CD14-positive monocyte (primary cell): ENCODE measurements around the gene WDR48. TPM values are rescaled to one million over a fixed set of nuclear protein-coding genes. Genes with fewer than 3 reads are reported as not detected.

Experiments used
- DNase-seq, 3 donors: peaks; one replicate each; pipeline ENCODE4 v3.0.0-alpha.2; 2011 to 2022
- H2AFZ ChIP-seq: 2 replicates; pipeline ENCODE4 v1.6.0; 2012; ENCODE audit warnings: mild to moderate bottlenecking, low read depth, low read length, inconsistent platforms; ENCODE audit not compliant: insufficient read depth, poor library complexity, severe bottlenecking
- H3K27ac ChIP-seq, 2 donors: 1 replicate in 1 of 2; 2 replicates in 1 of 2; pipeline ENCODE4 v1.5.1; 2012 to 2013; ENCODE audit warnings: low read length in 2 of 2, control low read depth in 1 of 2, inconsistent platforms in 1 of 2, low read depth in 1 of 2, mild to moderate bottlenecking in 1 of 2
- H3K27me3 ChIP-seq, 2 donors: one replicate each; pipeline versions ENCODE4 v1.6.0 to v1.6.1; 2011 to 2013; ENCODE audit warnings: low read length in 2 of 2; ENCODE audit not compliant: control insufficient read depth in 2 of 2, insufficient read depth in 2 of 2
- H3K36me3 ChIP-seq, 2 donors: replicated peaks in 1 of 2; 1 replicate in 1 of 2; 2 replicates in 1 of 2; pipeline versions ENCODE4 v1.5.1 to v1.6.1; 2012 to 2013; ENCODE audit warnings: low read length in 2 of 2, control low read depth in 1 of 2, inconsistent platforms in 1 of 2, mild to moderate bottlenecking in 1 of 2; ENCODE audit not compliant: insufficient read depth in 2 of 2, control insufficient read depth in 1 of 2
- H3K4me1 ChIP-seq, 2 donors: 1 replicate in 1 of 2; 2 replicates in 1 of 2; pipeline versions ENCODE4 v1.5.1 to v1.6.1; 2012 to 2013; ENCODE audit warnings: low read length in 2 of 2, control low read depth in 1 of 2, inconsistent platforms in 1 of 2, mild to moderate bottlenecking in 1 of 2, moderate library complexity in 1 of 2; ENCODE audit not compliant: insufficient read depth in 2 of 2, control insufficient read depth in 1 of 2
- H3K4me2 ChIP-seq: replicated peaks from 2 replicates; pipeline ENCODE3; 2012; ENCODE audit warnings: low read length, moderate library complexity, mild to moderate bottlenecking; ENCODE audit not compliant: poor library complexity, severe bottlenecking; ENCODE audit errors: extremely low read depth
- H3K4me3 ChIP-seq, 3 experiments: fragments of 200-600 bp in 1 of 3; sonication (generic) in 1 of 3; replicated peaks in 1 of 3; 1 replicate in 2 of 3; 2 replicates in 1 of 3; pipeline ENCODE4 v1.5.1; 2011 to 2013; ENCODE audit warnings: low read length in 3 of 3, mild to moderate bottlenecking in 3 of 3, control low read depth in 2 of 3, low read depth in 2 of 3, inconsistent platforms in 1 of 3, moderate library complexity in 1 of 3
- H3K79me2 ChIP-seq: 2 replicates; pipeline ENCODE4 v1.6.0; 2012; ENCODE audit warnings: mild to moderate bottlenecking, control low read depth, inconsistent platforms, low read length, moderate library complexity; ENCODE audit not compliant: insufficient read depth
- H3K9ac ChIP-seq: 2 replicates; pipeline ENCODE4 v1.6.0; 2017; ENCODE audit warnings: low read length, mild to moderate bottlenecking; ENCODE audit not compliant: insufficient read depth, poor library complexity, severe bottlenecking
- H3K9me3 ChIP-seq, 2 donors: replicated peaks in 1 of 2; 1 replicate in 1 of 2; 2 replicates in 1 of 2; pipeline versions ENCODE4 v1.5.1 to v1.6.1; 2012 to 2013; ENCODE audit warnings: low read length in 2 of 2, control low read depth in 1 of 2; ENCODE audit not compliant: control insufficient read depth in 1 of 2, insufficient read depth in 1 of 2
- H4K20me1 ChIP-seq: 2 replicates; pipeline ENCODE4 v1.6.0; 2012; ENCODE audit warnings: mild to moderate bottlenecking, low read length, control low read depth, moderate library complexity; ENCODE audit not compliant: insufficient read depth
- H3K27ac Mint-ChIP-seq, 7 donors: one replicate each; pipeline ENCODE4 v1.8.0; 2020; ENCODE audit warnings: mild to moderate bottlenecking in 7 of 7, mixed read lengths in 7 of 7, moderate library complexity in 6 of 7, inconsistent platforms in 2 of 7
- H3K27me3 Mint-ChIP-seq, 3 donors: one replicate each; pipeline ENCODE4 v1.8.0; 2021 to 2022; ENCODE audit warnings: low read depth in 3 of 3, mild to moderate bottlenecking in 3 of 3, mixed read lengths in 3 of 3, moderate library complexity in 3 of 3, inconsistent platforms in 1 of 3
- H3K36me3 Mint-ChIP-seq, 2 donors: one replicate each; pipeline ENCODE4 v1.8.0; 2020; ENCODE audit warnings: mixed read lengths in 2 of 2, inconsistent platforms in 1 of 2, mild to moderate bottlenecking in 1 of 2
- H3K4me1 Mint-ChIP-seq: one replicate; pipeline ENCODE4 v1.8.0; 2020; ENCODE audit warnings: mild to moderate bottlenecking, mixed read lengths
- H3K4me3 Mint-ChIP-seq, 2 donors: one replicate each; pipeline ENCODE4 v1.8.0; 2020; ENCODE audit warnings: mild to moderate bottlenecking in 2 of 2, mixed read lengths in 2 of 2, moderate library complexity in 1 of 2
- H3K9me3 Mint-ChIP-seq, 7 donors: one replicate each; pipeline ENCODE4 v1.8.0; 2020 to 2022; ENCODE audit warnings: mixed read lengths in 7 of 7, mild to moderate bottlenecking in 6 of 7, moderate library complexity in 6 of 7, inconsistent platforms in 2 of 7
- WGBS: methylation state at CpG from one replicate; pipeline ENCODE4 v1.1.5; 2013; ENCODE audit warnings: missing lambda C conversion rate; ENCODE audit not compliant: insufficient coverage; 5-methylcytosine and 5-hydroxymethylcytosine counted together
- intact Hi-C, 2 donors: fragments of 100-400 bp; cut with micrococcal nuclease; formaldehyde crosslinking; loops; one replicate each; pipeline versions ENCODE4 v1.15.0 to v1.15.1; 2023
- polyA plus RNA-seq, 3 donors: library from polyadenylated mRNA; depleted of rRNA in 1 of 3; unstranded in 2 of 3; stranded (reverse) in 1 of 3; fragments of 300-500 nt in 2 of 3; fragments of >200 nt in 1 of 3; fragmentation: Illumina TruSeq in 2 of 3; gene quantifications; 1 replicate in 2 of 3; 2 replicates in 1 of 3; pipeline ENCODE4 v1.2.3, GENCODE V29; 2012 to 2021
- TF ChIP-seq, protein P1 (sequence below): fragments of 200-600 bp; IDR thresholded peaks from one replicate; pipeline ENCODE4 v1.8.0; 2022; ENCODE audit warnings: antibody characterized with exemption, mild to moderate bottlenecking

WDR48 gene
- polyA plus RNA-seq, 3 donors: 15.0 to 22.7 (median 17.1) TPM

DNA sequence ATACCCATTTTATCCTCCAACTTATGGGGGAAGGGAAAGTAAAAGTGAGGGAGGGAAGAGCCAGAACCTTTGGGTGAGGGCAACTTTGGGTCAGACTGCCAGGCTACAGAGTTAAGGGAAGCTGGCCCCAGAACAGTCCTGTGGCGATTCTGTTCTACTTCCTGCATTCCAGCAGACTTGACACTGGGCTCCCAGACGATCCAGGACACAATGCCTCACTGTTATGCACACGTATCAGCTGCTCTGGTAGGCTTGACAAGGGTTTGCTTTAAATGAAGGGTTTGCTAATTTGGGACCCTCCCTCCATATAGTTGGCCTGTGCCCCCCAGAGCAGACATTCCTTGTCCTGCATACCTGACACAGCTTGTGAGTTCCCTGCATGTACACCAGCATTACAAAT lies 45.0 kb downstream of the WDR48 start:
- peaks cover 77 to 92% of the 10 kb centered on the region in 2 donors for H3K36me3 Mint-ChIP-seq
- no peaks in the 10 kb centered on the region for H3K9me3 Mint-ChIP-seq
- H3K4me1 Mint-ChIP-seq: peaks cover 2% of the 10 kb centered on the region
- Histone ChIP-seq H3K27me3 (no peaks in the 10 kb centered on the region), H3K36me3 (peaks cover 87 to 94% of the 10 kb centered on the region in 2 donors), H4K20me1 (peaks cover 59% of the 10 kb centered on the region), H3K79me2 (no peaks in the 10 kb centered on the region), H3K27ac (peak overlapping the region in 1 of 2 donors; percentile 31), H3K4me3 (no peak overlapping the region), H3K9me3 (no peaks in the 10 kb centered on the region), H3K9ac (no peak overlapping the region), H3K4me1 (no peaks in the 10 kb centered on the region), H2AFZ (no peak overlapping the region), H3K4me2 (no peak overlapping the region)
- peak overlapping the region in 3 of 7 donors; percentile 46 to 55 (median 47) for H3K27ac Mint-ChIP-seq
- 57% methylated on average over 1 of the region's 3 CpGs for WGBS
- intact Hi-C loops: no loop called here
- H3K27me3 Mint-ChIP-seq: peaks cover 0 to 1% (median 0%) of the 10 kb centered on the region in 3 donors
- DNase-seq: no peak
- TF ChIP-seq, protein P1, sequence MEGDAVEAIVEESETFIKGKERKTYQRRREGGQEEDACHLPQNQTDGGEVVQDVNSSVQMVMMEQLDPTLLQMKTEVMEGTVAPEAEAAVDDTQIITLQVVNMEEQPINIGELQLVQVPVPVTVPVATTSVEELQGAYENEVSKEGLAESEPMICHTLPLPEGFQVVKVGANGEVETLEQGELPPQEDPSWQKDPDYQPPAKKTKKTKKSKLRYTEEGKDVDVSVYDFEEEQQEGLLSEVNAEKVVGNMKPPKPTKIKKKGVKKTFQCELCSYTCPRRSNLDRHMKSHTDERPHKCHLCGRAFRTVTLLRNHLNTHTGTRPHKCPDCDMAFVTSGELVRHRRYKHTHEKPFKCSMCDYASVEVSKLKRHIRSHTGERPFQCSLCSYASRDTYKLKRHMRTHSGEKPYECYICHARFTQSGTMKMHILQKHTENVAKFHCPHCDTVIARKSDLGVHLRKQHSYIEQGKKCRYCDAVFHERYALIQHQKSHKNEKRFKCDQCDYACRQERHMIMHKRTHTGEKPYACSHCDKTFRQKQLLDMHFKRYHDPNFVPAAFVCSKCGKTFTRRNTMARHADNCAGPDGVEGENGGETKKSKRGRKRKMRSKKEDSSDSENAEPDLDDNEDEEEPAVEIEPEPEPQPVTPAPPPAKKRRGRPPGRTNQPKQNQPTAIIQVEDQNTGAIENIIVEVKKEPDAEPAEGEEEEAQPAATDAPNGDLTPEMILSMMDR: no peak
- no peak overlapping the region for H3K4me3 Mint-ChIP-seq

- Histone ChIP-seq H3K9me3 (no peaks in the 10 kb centered on the region), H3K27ac (no peak overlapping the region), H3K36me3 (peaks cover 79 to 93% of the 10 kb centered on the region in 2 donors), H4K20me1 (peaks cover 70% of the 10 kb centered on the region), H3K9ac (no peak overlapping the region), H3K4me1 (no peaks in the 10 kb centered on the region), H3K79me2 (peaks cover 3% of the 10 kb centered on the region), H3K4me3 (no peak overlapping the region), H3K27me3 (no peaks in the 10 kb centered on the region), H3K4me2 (no peak overlapping the region), H2AFZ (no peak overlapping the region)
- Mint-ChIP-seq H3K27ac (peak overlapping the region in 2 of 7 donors; percentile 26 to 68), H3K9me3 (no peaks in the 10 kb centered on the region), H3K27me3 (peaks cover 0 to 1% (median 0%) of the 10 kb centered on the region in 3 donors), H3K36me3 (peaks cover 75 to 86% of the 10 kb centered on the region in 2 donors), H3K4me3 (no peak overlapping the region), H3K4me1 (peaks cover 7% of the 10 kb centered on the region)
- intact Hi-C loops: no loop called here
- DNase-seq: no peak
- TF ChIP-seq, protein P1: no peak
- WGBS: 98% methylated on average over 5 of the region's 8 CpGs
Observed at GRCh38 chr3:39097716-39098472, 46.1 kb downstream of the WDR48 start.
